Nucleus accumbens (tissue), 56 donors: ENCODE measurements around the gene TBC1D12.
"Not testable (repeated sequence)": the region's sequence is repeated elsewhere in the genome, so short reads cannot be mapped to it uniquely, and the experiment has no call there.

Experiments
- DNase-seq, 56 donors: peaks; one replicate each; lab custom pipeline; 2025; lab: John Stamatoyannopoulos, UW

The TBC1D12 gene

DNA sequence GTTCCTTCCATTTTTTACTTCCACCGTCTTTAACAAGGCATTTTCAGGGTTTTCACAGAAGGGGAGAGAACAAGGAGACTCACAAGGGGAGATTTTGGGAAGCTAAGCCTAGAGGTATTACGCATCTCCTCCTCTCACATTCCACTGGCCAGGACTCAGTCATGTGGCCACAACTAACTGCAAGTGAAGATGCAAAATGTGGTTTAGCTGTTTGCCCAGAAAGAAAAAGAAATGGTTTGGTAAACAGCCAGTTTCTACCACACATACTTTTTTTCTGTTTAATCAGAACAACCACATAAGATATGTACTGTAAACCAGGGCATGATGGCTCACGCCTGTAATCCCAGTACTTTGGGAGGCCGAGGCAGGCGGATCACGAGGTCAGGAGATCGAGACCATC is 121.8 kb downstream of the TBC1D12 start:
- DNase-seq = no peak

DNA sequence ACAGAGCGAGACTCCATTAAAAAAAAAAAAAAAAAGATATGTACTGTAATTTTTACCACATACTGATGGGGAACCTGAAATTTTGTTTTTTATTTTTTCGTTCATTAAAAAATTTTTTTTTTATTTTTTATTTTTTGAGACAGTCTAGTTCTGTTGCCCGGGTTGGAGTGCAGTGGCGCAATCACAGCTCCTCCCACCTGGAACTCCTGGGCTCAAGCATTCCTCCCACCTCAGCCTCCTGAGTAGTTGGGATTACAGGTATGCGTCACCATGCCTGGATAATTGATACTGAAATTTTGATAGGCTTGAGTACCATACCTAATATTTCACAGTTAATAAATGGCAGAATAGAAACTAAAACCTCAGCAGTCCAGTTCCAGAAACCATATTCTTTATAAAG is 122.4 kb downstream of the TBC1D12 start:
- DNase-seq = peak in 2 of 56 donors; percentile 7 to 11

DNA sequence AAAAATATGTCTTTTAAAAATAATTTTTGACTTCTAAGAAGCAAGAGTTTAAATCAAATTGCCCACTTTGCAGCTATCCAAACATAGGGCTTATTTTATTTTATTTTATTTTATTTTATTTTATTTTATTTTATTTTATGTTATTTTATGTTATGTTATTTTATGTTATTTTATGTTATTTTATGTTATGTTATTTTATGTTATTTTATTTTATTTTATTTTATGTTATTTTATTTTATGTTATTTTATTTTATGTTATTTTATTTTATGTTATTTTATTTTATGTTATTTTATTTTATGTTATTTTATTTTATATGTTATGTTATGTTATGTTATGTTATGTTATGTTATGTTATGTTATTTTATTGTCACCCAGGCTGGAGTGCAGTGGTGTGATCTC is 129.2 kb downstream of the TBC1D12 start:
- not testable (repeated sequence) for DNase-seq

DNA sequence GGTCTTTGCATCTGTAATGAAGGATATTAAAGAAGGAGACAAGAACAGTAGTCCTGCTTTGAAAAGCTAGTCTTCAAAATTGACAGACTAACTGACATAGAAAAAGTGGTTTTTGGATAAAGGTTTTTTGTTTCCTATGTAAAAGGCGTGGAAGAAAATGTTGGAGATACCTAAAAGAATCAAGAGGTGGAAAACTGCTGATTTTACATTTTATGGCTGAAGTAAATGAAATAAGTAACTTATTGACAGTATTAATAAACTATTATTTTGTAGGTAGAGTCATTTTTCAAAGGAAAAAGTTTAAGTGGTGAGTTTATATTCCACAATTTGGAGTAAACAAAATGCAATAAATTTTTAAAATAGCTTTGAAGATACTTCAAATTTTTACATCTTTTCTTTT is 130.7 kb downstream of the TBC1D12 start:
- DNase-seq = no peak

DNA sequence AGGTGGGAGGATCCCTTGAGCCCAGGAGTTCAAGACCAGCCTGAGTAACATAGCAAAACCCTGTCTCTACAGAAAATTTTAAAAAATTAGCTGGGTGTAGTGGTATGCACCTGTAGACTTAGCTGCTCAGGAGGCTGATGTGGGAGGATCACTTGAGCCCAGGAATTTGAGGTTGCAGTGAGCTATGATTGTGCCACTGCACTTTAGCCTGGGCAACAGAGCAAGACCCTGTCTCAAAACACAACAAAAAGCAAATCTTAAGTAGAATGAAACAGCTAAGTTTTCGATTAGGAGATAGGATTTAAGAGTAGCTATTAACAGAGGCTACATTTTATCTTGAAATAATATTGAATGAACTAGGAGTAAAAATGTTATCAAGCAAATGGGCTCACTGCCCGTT is 139.9 kb downstream of the TBC1D12 start:
- DNase-seq = not testable (repeated sequence)

DNA sequence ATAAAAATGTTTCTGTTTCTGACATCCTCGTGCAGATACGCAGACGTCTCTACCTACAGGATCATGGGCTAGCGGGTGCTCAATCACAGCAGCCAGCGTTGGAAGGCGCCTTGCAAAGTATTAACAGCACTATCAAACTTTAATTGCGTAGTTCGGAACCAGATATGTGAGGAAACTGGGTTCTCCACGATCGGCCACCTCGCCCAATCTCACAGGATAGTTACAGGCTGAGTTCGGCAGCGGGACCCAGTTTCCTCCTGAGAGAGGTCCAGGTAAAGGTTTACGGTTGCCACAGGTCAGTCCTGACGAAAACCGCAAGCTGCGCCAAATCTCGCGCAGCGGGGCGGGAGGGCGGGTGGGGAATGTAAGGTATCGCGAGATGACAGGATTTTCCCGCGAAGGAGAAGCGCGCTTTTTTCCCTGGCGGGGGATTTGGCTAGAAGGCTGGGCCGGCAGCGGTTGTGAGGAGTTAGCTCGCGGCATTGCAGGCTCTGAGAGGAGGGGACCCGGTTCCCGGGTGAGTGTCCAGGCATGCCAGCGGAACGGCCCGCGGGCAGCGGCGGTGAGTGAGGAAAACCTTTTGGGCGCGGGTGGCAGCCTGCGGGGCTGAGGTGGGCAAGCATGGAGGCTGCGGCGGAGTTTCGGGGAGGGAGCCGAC is 143.2 kb downstream of the TBC1D12 start, which contains the start of gene HELLS:
Gene HELLS, plus strand, starts transcription at position 398 of the 658 bp plus-strand sequence. Its CDS starts 134 bp downstream, at position 532.
- DNase-seq = peak in 55 of 56 donors; percentile 4 to 80 (median 51)

DNA sequence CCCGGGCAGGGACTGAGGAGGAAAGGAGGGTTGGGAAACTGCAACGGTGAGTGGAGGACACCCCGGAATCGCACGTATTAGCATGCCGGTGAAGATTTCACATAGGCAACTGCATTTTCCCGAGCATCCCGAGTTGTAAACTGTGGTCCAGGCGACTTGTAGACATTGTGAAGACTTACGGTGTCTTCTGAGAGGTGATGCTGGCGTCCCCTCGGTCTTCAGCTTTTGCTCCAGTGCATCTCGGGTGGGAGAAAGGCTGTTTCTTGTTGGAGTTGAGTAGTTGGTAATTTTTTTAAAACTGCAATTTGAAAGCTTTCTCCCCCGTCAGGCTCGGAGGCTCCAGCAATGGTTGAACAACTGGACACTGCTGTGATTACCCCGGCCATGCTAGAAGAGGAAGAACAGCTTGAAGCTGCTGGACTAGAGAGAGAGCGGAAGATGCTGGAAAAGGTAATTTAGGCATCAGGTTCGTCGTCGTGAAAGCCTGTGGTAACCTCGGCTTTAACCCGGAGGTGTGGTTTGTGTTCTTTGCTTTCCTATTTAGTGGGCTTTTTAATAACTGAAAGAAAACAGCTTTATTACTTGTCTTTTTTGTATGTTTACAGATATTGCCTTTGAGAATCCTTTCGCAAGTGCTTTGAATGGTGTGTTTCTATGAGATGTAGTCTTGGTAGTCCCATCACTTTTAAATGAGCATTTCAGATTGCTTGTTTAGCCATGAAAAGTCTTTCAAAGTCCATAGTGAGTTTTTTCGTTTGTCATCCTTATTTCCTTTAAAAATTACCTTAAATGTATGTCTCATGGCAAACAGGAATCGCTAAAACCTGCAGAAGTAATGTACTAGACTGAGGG is 143.9 kb downstream of the TBC1D12 start:
- DNase-seq = no peak

DNA sequence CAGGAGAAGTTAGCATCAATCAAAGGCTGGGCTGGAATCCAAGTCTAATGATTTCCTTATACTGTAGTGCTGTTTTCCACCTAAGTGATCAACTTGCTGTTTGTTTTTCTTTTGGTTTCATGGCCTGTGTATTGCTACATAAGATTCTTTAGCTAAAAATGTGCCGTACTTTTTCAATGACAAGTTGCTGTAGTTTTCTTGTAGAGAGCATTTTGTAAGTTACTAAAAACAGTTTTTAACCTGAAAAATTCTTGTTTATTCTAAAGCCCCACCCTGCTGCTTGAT is 144.5 kb downstream of the TBC1D12 start:
- DNase-seq = no peak

DNA sequence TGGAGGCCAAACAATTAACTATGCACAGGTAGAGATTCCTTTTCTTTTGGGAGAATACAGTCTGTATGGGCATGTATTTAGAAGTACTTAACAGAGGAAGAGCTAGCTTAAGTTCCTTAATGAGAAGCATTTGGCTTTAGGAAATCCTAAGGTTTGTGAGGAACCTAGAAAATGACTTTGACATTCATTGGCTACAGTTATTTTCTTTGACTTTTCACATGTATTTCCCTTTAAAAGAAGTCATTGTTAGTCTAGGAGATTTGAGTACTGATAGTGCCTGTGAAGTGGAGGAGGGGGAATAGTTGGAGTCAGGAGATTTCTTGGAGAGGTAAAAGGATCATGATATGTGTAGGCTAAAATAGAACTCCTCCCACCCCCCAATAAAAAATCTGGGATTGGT is 146.9 kb downstream of the TBC1D12 start:
- no peak for DNase-seq

DNA sequence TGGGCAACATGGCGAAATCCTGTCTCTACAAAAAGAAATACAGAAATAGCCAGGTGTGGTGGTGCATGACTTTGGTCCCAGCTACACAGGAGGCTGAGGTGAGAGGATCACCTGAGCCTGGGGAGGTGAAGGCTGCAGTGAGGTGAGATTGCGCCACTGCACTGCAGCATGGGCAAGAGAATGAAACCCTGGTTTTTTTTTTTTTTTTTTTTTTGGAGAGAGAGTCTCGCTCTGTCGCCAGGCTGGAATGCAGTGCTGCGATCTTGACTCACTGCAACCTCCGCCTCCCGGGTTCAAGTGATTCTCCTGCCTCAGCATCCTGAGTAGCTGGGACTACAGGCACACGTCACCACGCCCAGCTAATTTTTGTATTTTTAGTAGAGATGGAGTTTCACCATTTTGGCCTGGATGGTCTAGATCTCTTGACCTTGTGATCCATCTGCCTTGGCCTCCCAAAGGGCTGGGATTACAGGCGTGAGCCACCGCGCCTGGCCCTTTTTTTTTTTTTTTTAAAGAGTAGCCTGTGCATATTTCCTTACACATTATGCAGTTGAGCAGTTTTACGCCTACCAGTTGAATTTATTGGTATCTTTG is 165.5 kb downstream of the TBC1D12 start:
- not testable (repeated sequence) for DNase-seq

DNA sequence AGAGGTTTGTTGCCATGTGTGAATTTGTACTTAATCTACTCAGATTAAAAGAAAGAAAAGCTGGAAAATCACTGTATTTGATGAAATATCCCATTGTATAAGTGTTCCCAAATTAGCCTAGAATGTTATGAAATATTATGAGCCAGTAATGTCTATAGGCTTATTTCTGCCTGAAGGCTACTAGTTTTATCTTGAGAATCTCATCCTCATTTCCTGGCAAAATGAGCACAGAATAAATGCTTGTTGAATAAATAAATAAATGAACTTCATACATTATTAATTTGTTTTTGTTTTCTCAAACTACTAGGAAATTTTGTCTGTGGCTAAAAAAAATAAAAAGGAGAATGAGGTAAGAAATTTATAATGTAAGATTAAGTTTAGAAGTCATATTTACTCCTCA is 168.7 kb downstream of the TBC1D12 start:
- DNase-seq = no peak

DNA sequence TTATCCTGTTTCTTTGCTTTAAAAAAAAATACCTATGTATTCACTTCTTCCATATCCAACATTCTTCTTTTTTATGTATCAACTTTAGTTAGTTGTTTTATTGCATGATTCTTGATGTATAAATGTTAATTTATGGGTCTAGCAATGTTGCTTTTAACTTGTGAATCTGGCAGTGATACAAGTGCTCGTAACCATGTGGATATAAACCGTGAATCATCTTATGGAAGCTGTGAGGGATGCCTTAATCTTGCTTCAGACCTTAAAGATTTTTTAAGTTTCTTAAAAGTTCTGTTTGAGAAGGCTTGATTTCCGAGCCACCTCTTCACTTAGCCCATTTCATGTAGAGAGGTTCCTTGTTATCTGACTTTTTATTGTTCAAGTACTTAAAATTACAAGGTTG is 169.2 kb downstream of the TBC1D12 start:
- no peak for DNase-seq

DNA sequence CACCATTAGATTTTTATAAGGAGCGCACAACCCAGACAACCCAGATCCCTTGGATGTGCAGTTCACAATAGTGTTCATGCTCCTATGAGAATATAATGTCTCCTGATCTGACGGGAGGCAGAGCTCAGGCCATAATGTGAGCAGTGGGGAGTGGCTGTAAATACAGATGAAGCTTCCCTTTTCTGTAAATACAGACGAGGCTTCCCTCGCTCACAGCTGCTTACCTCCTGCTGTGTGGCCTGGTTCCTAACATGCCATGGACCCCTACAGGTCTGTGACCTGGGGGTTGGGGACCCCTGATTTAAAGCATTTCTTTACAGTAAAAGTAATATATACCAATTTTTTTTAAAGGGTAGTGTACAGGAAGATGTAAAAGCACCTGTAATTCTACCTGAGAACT is 176.4 kb downstream of the TBC1D12 start:
- no peak for DNase-seq

DNA sequence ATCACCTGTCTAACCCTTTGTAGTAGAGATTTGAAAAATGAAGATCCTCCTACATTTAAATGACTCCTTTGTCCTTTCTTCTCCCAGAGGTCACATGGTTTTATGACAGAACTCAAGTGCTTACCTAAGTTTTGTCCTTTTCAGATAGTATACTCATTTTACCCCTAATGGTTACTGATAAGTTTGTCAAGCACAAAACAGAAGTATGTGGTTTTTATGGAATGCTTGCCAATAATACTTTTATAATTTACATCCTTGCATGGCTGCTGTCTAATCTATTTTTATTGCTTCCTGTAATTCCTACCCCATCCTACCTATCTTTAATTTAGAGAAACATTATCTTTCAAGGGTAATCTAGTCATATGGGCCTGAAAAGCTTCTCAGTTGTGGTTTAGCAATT is 180.8 kb downstream of the TBC1D12 start:
- DNase-seq = no peak
